Stimulated activated CD4-positive, alpha-beta T cell treated with anti-CD3 and anti-CD28 coated beads, Interleukin-12 subunit alpha, Interleukin-12 subunit beta, amount 100 ng/mL, for 24 hours (primary cell): Measurements from ENCODE around the gene TMEM51.

Experiments
- DNase-seq, 2 experiments: peaks; one replicate each; pipeline ENCODE4 v3.0.0-alpha.2; 2020; ENCODE audit warnings: low read depth in 2 of 2

The TMEM51 gene, protein sequence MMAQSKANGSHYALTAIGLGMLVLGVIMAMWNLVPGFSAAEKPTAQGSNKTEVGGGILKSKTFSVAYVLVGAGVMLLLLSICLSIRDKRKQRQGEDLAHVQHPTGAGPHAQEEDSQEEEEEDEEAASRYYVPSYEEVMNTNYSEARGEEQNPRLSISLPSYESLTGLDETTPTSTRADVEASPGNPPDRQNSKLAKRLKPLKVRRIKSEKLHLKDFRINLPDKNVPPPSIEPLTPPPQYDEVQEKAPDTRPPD

DNA sequence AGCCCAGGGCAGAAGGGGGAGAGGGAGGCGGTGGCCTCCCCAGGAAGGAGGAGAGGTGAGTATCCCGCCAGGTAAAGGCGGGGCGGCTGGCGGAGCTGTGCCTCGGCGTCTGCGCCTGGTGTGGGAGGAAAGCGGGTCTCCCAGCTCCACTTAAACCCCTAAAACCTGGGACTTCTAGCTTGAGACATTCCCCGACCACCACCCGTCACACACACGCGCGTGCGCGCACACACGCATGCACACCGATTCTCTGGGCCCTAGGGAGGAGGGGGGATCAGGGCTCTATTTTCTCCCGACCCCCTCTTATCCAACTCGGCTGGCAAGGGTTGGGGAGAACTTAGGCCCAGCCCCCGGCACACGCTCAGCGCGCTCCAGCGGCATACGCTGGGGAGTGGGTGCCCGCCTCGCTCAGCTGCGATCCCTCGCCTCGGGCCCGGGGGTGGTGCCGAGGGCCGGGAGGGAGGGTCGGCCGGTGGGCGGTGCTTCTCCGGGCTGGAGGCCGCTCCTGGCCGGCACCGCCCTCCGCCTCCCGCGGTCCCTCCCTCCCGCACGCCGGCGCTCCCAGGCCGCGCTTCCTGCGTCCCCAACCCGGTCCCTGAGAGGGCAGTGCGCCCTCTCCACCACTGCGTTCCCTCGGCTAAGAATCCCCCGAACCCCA, at the start of gene TMEM51:
Gene TMEM51 (plus strand): TSS at position 564 of the 658 bp plus-strand sequence. CDS start 61,341 bp downstream, outside the sequence.
- no peak for DNase-seq

DNA sequence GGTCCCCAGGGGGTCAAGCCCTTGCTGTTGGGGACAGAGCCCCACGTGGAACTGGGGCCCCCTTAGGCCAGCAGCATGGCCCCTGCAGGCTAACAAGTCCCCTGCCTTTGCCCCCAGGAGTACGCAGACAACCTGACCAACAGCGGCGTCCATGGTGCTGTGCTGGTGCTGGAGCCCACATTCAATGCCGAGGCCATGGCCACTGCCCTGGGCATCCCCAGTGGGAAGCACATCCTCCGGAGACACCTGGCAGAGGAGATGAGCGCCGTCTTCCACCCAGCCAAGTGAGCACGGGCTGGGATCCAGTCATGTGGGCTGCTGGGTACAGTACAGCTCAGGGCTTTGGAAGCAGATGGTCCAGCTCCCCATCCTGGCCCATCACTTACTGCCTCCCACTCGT, 49.6 kb upstream of the TMEM51 start:
- DNase-seq = no peak

DNA sequence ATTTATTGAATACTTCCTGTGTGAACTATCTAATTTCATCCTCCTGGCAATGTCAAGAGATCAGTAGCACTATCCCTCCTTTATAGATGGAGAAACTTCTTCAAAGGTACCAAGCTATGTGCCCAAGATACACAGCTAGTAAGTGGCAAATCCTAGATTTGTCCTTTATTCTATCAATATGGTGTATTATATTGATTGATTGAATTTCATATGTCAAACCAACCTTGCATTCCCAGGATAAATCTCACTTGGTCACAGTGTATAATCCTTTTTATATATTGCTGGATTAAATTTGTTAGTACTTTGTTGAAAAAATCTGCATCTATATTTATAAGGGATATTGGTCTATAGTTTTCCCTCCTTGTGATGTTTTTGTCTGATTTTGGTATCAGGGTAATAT, 48.8 kb upstream of the TMEM51 start:
- DNase-seq = no peak

DNA sequence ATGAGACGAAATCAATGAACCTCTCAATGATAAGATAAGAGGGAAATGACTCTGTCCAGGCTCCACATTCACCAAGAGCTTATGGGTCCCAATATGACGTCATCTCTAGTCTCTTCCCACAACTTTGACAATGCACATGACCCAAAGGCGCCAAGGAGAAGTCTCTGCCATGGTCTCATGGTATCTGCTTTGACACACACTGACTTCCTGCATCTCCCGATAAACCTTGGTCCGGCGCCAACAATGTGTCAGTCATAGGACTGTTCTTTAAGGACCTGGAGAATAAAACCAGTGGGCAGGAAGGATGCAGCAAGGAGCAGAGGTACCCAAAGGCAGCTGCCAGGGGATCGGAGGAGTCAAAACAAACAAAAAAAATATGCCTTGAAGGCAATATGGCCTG, 46.9 kb upstream of the TMEM51 start:
- DNase-seq = no peak

DNA sequence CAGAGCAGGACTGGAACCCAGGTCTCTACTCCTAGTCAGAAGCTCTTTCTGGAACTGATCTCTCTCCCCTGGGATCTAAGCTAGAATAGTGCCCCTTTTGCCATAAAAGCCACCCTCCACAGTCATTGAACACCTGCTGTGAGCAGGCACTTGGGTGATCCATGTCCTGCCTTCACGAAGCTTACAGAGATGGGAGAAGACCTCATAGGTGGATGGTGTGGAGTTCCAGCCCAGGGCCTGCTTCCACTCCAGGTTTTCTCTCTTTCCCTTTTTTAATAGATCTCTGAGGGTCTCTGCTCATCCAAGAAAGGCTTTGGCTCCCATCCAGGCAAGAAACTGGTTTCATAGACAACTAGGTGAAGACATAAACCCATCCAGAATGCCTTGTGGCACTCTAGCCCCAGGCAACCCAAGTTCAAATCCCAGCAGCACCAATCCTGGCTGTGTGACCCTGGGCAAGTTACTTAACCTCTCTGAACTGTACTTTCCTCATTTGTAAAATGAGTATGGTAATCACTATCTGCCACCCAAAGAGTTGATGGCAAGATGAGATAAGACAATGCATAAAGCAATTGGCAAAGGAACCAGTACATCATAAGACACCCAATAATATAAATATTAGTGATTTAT, 46.4 kb upstream of the TMEM51 start:
- no peak for DNase-seq

DNA sequence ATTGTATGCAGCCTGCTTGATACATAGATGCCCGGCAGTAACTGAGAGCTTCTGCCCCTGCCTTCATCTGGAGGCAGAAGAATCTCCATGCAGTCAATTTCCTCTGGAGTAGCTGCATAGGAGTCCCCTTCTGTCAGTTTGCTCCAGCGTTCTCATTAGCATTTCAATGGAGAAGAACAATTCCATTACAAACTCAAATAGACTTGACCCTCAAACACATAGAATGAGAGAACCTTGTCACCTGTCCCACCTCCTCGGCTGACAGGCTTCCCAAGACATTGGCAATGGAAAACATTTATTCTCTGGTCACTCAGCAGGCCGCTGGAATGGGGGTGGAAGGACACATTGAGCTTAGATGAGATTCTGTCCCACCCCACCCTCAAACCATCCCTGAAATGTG, 45.6 kb upstream of the TMEM51 start:
- no peak for DNase-seq

DNA sequence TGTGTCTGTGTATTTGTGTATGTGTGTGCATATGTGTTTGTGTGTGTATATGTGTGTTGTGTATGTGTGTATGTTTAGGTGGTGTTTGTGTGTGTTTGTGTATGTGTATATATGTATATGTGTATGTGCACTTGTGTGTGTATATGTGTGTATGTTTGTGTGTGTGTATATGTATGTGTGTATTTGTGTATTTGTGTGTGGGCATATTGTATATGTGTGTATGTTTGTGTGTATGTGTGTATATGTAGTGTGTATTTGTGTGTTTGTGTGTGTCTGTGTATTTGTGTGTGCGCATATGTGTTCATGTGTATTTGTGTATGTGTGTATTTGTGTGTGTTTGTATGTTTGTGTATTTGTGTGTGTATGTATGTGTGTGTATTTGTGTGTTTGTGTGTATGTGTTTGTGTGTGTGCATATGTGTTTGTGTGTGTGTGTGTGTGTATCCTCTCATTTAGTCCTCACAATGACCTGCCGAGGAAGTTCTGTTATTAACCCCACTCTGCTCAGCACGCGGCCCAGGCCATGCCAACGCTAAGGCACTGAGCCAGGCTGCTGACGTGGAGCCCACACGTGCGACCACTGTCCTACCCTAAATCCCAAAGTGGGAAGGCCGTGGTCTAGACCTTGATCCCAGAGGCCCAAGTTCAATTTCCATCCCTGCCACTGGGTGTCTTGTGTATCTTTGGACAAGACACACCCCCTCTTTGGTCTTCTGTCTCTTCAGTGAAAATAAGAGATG, 43.2 kb upstream of the TMEM51 start:
- no peak for DNase-seq

DNA sequence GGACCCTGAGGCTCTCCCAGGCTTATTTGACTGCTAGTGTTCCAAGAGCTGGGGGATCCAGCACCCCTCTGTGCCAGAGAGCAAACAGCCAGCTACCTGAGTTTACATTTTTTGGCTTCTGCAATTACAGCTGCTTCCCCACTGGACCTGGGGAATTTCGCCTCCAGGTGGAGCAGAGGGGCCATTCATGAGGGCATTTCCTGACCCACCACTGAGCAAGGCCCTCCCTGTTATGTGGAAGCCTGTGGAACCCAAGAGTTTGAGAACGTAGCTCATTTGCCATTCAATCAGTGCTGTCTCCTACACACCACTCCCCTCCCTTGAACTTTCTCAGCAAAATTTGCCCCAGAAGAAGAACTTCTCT, 42.7 kb upstream of the TMEM51 start:
- no peak for DNase-seq

DNA sequence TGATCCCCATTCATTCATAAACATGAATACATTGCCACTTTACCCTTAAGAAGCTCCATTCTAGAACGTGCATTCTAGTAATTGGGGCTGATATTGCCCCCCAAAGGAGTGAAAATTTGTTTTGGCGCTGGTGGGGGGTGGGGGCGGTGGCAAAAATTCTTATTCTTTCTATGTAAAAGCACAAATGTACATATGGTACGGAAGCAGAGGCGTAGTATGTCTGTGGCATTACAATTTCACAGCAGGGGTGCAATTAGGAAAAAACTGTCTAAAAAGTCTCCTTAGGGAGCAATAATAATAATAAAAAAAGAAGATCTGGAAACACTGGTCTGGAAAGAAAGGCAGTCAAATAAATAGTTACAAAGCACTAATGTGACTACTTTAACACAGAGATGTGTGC, 40.4 kb upstream of the TMEM51 start:
- no peak for DNase-seq

DNA sequence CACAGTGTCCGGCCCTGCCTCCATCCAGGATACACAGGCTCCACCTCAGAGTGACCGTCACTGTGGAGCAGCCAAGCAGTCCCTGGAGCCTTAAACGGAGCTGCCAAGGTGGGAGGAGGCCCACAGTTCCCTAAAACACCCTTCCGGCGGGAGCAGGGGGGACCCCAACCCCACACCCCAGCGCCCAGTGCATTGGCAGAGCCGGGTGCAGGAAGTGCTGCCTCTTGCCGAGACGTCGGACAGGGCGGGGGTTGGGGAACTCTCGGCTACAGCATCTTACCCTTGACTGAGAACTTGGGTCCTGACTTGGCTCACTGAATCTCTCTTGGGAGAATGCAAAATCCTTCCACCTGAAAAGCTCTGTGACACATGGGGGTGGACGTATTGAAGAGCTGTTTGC, 38.7 kb upstream of the TMEM51 start:
- DNase-seq = no peak

DNA sequence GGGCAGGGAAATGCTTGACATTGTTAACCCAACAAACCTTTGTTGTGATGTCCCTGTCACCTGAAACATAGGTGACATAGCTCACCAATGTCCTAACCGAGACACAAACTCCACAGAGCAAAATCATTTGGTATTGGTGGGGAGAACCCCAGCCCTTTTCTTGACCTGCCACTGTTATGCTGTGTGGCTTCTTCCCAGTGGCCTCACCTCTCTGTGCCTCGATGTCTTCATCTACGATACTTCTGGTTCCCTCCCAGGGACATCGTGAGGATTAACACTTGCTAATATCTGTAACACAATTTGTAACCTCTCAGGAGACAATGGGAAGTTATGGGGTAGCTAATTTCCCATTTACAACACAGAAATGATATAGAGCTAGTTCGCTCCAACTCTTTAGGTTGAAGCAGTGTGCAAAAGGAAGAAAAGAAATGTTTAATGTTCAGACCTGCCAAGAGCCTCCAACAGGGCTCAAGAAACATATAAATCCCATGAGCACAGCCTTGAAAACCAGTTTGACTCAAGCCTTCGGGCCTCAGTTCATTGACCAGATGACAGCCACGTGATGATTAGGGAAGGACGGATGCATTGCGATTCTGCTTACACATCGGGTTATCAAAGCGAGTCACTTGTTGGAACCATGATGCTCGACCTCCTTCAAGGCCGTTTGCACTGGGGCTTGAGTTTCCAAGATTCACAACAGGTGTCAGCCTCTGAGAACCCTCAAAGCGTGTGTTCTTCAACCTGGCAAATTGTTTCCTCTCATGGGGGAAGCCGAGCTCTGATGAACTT, 37.8 kb upstream of the TMEM51 start:
- DNase-seq = no peak

DNA sequence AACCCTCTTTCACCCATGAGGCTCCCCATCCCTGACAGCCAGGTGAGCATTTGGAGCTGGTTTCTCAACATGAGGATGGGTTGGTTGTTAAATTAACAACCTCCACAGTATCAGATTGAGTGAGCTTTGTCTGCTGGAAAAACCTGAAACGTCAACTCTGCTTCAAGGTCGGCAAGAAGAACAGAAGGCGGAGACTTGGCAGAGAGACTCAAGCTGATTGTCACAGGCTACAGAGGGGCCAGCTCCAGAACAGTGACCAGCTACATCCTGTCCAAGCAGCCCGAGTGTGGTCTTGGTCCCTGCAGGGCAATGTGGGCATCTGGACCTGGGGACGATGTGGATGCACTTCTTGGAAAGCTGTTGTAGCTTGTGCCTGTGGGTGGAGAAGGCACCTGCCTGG, 36.6 kb upstream of the TMEM51 start:
- no peak for DNase-seq

DNA sequence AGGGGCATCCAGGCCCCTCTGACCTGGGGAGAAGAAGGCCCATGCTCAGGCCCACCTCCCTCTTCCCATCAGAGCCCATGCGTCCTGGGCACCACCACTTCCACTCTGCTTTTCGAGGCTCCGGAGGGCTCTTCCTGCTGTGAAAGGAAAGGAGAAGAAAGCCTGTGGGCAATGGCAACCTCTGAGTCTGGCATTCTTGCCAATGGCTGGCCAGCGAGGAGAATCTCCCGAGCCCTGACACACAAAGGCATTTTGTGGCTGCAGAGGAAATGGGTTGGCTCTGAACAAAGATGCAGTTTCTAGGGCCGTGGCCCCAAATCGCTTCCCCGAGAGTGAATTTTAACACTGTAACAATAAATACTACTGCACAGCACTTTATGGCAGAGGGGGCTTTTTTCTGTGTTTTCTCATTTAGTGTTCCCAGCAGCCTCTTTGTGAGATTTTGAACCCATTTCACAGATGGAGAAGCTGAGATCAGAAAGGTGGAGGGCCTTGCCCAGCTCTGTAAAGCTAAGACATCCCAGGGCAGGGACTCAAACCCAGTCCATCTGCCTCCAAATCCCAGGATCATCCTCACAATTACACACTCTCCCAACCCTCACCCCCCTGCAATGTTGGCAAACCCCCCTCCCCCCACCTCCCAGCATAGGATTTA, 35.7 kb upstream of the TMEM51 start:
- no peak for DNase-seq

DNA sequence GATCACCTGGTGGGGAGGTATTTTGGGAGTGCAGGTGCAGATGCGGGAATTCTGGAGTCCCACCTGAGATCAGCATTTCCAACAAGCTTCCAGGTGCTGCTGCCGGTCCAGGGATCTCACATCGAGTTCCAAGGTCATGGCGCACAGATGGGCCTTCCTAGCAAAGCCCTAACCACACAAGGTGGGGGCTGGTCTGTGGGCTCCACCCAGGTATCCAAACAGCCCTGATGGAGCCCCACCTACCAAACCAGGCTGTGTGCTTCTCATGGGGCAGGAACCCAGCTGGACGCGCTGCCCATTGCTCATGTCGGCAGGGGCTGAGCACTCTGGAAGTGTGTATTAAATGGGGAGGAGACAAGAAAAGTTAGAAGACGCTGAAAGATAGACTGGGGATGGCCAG, 35.0 kb upstream of the TMEM51 start:
- no peak for DNase-seq

DNA sequence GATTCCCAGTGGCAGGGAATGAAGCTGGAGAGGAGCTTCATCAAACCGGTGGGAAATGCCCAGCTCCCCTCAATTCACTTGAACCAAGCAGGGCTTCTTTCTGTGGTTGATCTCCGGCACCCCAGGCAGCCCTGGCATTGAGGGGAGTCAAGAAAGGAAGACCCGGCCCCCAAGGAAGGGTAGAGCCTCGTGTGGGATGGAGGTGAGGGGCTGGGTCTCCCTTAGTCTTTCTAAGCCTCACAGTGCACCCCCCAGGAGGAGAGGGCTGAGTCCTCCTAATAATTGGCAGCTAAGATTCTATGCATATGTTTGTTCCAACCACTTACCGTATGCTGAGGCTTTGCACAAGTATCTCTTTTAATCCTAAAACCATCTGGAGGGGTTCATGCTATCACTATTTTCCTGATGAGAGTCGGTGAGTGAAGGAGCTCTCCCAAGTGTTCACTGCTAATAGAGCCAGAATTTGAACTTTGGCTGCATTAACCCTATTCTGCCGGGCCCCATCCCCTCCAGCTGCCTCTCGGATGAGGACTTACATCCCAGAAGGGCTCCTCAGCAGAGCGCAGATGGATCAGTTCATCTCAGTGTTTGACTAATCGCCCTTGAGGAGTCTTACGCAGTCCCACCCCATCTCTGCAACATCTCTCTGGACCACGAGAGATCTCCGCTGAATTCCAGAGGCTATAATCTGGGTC, 33.1 kb upstream of the TMEM51 start:
- no peak for DNase-seq

DNA sequence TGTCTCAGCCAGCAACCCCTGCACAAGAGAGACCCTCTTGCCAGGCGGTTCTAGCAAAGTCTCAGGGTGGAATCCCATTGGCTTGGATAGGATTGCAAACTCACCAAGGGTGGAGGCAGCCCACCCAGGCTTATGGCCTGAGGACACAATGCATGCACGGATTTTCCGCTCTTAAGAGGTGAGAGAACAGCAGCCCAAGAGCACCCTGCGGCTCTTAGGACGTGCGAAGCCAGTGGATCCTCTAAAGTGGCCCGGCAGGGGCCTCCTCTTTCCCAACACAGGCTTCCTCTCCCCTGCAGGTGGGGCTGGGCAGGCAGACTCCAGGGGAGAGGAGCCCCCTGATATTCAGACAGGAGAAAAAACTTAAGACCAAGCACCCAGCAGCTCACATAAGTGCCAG, 31.2 kb upstream of the TMEM51 start:
- no peak for DNase-seq

DNA sequence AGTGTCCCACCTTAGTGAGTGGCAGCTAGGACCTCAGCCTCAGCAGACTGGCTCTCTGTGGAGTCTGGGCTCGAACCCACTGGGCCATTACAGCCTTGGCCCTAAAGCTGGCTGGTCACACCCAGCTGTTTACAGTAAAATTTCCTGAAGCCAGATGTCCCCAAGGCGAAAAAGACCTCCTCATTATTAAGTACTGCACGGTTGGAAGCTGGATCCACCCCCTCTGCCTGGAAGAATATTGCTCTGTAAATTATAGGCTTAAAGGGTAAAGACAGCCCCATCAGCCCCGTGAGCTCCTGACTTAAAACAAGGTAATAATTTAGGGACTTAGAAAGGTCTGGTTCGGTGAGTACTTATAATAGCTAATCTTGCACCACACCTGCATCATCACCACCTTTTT, 30.3 kb upstream of the TMEM51 start:
- DNase-seq = no peak

DNA sequence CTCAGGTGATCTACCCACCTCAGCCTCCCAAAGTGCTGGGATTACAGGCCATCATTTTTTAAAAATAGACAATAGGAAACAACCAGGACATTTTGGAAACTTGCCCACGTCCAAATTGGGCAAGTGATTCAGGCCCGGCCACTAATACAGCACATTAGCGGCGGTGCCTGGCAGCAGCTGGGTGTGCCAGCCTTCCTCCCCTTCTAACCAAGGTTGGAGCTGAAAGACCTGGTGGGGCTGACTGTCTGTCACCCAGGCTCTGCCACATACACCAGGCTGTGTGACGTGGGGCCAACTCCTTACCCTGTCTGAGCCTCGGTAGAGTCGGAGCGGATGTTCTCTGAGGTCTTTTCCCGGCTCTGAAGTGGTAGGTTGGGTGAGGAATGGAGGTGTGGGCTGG, 29.6 kb upstream of the TMEM51 start:
- DNase-seq = no peak

DNA sequence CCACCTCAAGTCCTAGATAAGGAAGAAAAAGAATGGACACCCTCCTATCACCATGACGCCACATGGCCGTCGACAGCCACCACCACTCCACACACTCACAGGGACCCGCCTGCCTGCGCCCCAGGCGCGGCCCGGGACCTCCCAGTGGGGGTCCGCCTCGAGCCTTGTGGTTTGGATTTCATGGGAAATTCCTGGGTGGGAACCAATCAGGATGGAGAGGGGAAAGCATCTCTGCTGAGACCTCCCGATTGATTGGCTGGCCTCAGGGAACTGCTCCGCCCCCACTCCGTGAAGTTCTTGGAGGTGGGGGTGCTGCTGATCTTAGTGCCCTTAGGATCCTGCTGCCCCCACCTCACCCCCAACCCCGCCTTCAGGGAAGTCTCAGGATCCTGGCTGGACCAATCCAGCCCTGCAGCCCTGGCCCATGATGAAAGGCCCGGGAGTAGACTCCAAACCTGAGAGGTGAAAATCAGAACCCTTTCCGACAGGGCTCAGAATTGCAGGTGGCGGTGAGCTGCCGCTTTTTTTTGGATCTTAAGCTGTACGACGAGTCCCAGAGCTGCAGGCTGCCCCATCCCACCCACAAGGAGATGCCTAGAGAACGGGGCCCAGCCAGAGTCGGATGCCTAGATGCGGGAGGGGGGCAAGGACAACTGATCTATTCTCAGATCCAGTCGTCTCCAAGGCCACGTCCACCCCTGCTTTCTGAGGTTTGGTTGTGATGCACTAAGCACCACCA, 29.0 kb upstream of the TMEM51 start:
- no peak for DNase-seq

DNA sequence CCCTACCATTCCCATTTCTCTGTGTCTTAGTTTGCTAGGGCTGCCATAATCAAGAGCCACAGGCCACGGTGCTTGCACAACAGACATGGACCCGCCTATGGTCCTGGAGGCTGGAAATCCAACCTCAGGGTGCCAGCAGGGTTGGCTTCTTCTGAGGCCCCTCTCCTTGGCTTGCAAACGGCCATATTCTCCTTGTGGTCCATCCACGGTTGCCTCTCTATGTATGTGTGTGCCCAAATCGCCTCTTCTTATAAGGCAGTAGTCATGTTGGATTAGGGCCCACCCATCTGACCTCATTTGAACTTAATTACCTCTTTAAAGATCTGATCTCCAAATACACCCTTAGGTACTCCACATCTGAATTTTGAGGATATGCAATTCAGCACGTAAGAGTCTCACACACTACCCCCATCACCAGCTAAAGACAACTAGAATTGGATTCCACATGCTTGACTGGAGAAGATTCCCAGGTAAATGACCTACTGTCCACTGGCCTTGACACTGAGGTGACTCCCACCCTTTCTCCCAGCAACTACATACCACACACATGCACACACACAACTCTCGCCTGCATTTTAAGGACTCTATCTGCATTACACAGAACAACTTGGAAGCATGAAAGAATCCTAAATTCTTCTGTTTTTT, 28.3 kb upstream of the TMEM51 start:
- no peak for DNase-seq
